Osteoblast (primary cell): ENCODE measurements around the gene CMTM4. TPM values are rescaled to one million over a fixed set of nuclear protein-coding genes. Genes with fewer than 3 reads are reported as not detected.
"Not testable (repeated sequence)": the region's sequence is repeated elsewhere in the genome, so short reads cannot be mapped to it uniquely, and the experiment has no call there.

Experiments
- DNase-seq: peaks from one replicate; pipeline ENCODE4 v3.0.0; 2011; ENCODE audit warnings: low spot score, mixed read lengths; ENCODE audit not compliant: insufficient read length; ENCODE audit errors: missing footprints
- H2AFZ ChIP-seq: 2 replicates; pipeline ENCODE4 v1.6.0; 2011; ENCODE audit warnings: mild to moderate bottlenecking, low read length
- H3K27ac ChIP-seq: 2 replicates; pipeline ENCODE4 v1.5.1; 2011; ENCODE audit warnings: mild to moderate bottlenecking, low read depth, low read length, moderate library complexity
- H3K27me3 ChIP-seq: 2 replicates; pipeline ENCODE4 v1.6.0; 2012; ENCODE audit warnings: mild to moderate bottlenecking, control low read depth, inconsistent platforms, low read length, moderate library complexity; ENCODE audit not compliant: insufficient read depth
- H3K36me3 ChIP-seq: 2 replicates; pipeline ENCODE4 v1.5.1; 2011; ENCODE audit warnings: mild to moderate bottlenecking, low read length, control low read depth, moderate library complexity; ENCODE audit not compliant: insufficient read depth
- H3K4me1 ChIP-seq: 2 replicates; pipeline ENCODE4 v1.5.1; 2011; ENCODE audit warnings: mild to moderate bottlenecking, low read length, control low read depth, moderate library complexity; ENCODE audit not compliant: insufficient read depth
- H3K4me2 ChIP-seq: 2 replicates; pipeline ENCODE4 v1.6.0; 2011; ENCODE audit warnings: mild to moderate bottlenecking, low read length; ENCODE audit not compliant: insufficient read depth
- H3K4me3 ChIP-seq: fragments of 200-600 bp; sonication (generic); 3 replicates; pipeline ENCODE4 v1.5.1; 2012; ENCODE audit warnings: mild to moderate bottlenecking, low read length, inconsistent platforms; ENCODE audit not compliant: insufficient read depth
- H3K79me2 ChIP-seq: 2 replicates; pipeline ENCODE4 v1.6.0; 2012; ENCODE audit warnings: mild to moderate bottlenecking, low read length, control low read depth, inconsistent platforms; ENCODE audit not compliant: insufficient read depth
- H3K9me3 ChIP-seq: 2 replicates; pipeline ENCODE4 v1.5.1; 2011; ENCODE audit warnings: low read depth, low read length, control low read depth
- H4K20me1 ChIP-seq: 2 replicates; pipeline ENCODE4 v1.6.0; 2012; ENCODE audit warnings: mild to moderate bottlenecking, low read length, control low read depth; ENCODE audit not compliant: insufficient read depth
- total RNA-seq: library from RNA; depleted of rRNA; stranded (reverse); fragments of >200 nt; gene quantifications from 2 replicates; pipeline ENCODE4 v1.2.3, GENCODE V29; 2012
- TF ChIP-seq, protein P1 (sequence below): IDR thresholded peaks from 2 replicates; pipeline ENCODE4 v1.5.1; 2011; ENCODE audit warnings: mild to moderate bottlenecking, low read depth, low read length, moderate library complexity; ENCODE audit errors: extremely low read depth

Gene CMTM4
- total RNA-seq, 1 donor, result 42.7 TPM

DNA sequence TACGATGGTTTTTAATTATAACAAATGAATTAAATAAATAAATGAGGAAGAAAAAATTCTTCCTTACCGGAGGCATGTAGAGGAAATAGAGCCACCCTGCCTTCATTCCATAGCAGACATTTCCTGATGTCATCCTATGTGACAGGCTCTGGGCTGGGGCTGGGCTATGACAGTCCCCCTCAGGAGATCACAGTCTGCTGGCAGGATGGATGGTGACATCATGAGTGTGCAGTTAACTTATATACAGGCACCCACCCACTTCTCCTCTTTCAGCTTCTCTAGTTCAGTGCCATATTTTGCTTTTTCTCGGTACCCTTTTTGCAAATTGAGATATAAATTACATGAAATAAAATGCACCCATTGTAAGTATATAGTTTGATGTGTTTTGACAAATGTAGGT lies 98.4 kb downstream of the CMTM4 start:
- DNase-seq, result no peak
- no peak overlapping the region for H3K4me3 ChIP-seq
- no peaks in the 10 kb centered on the region for H3K79me2 ChIP-seq
- no peaks in the 10 kb centered on the region for H3K4me1 ChIP-seq
- H3K27me3 ChIP-seq, result no peaks in the 10 kb centered on the region
- no peak overlapping the region for H2AFZ ChIP-seq
- H3K36me3 ChIP-seq, result no peaks in the 10 kb centered on the region
- H3K9me3 ChIP-seq, result no peaks in the 10 kb centered on the region
- TF ChIP-seq, protein P1, sequence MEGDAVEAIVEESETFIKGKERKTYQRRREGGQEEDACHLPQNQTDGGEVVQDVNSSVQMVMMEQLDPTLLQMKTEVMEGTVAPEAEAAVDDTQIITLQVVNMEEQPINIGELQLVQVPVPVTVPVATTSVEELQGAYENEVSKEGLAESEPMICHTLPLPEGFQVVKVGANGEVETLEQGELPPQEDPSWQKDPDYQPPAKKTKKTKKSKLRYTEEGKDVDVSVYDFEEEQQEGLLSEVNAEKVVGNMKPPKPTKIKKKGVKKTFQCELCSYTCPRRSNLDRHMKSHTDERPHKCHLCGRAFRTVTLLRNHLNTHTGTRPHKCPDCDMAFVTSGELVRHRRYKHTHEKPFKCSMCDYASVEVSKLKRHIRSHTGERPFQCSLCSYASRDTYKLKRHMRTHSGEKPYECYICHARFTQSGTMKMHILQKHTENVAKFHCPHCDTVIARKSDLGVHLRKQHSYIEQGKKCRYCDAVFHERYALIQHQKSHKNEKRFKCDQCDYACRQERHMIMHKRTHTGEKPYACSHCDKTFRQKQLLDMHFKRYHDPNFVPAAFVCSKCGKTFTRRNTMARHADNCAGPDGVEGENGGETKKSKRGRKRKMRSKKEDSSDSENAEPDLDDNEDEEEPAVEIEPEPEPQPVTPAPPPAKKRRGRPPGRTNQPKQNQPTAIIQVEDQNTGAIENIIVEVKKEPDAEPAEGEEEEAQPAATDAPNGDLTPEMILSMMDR, result no peak
- no peak overlapping the region for H3K27ac ChIP-seq
- H3K4me2 ChIP-seq, result no peak overlapping the region
- no peaks in the 10 kb centered on the region for H4K20me1 ChIP-seq

DNA sequence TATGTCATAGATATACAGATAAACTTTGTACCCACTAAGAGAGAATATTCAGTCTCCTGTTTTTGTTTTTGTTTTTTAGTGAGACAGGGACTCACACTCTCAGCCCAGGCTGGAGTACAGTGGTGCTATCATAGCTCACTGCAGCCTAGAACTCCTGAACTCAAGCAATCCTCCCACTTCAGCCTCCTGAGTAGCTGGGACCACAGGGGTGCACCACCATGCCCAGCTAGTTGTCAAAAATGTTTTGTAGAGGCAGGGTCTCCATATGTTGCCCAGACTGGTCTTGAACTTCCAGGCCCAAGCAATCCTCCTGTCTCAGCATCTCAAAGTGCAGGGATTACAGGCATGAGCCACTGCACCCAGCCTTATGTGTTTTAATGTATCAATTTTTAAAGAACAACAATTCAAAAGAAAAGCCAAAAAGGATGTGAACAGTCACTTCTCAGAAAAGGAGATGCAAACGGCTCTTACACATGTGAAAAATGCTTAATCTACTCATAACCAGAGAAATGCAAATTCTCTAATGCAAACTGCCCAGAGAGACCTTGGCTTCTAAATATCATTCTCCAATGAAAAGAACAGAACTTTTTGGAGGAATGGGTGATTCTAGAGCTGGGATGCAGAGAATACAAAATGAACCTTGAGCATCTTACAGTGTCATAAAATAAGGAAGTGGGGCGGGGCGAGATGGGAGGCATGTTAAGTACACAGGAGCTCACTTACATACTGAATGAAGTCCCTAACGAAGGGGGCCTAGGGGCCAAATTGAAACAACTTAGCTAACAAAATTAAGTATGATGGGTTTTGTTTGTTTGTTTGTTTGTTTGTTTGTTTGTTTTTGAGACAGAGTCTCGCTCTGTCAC lies 99.3 kb downstream of the CMTM4 start:
- TF ChIP-seq, protein P1, result no peak
- no peak overlapping the region for H3K27ac ChIP-seq
- H3K4me1 ChIP-seq, result no peaks in the 10 kb centered on the region
- H3K79me2 ChIP-seq, result no peaks in the 10 kb centered on the region
- no peaks in the 10 kb centered on the region for H3K9me3 ChIP-seq
- H3K36me3 ChIP-seq, result no peaks in the 10 kb centered on the region
- no peak overlapping the region for H3K4me3 ChIP-seq
- H3K4me2 ChIP-seq, result no peak overlapping the region
- H2AFZ ChIP-seq, result no peak overlapping the region
- H3K27me3 ChIP-seq, result no peaks in the 10 kb centered on the region
- no peak for DNase-seq
- no peaks in the 10 kb centered on the region for H4K20me1 ChIP-seq

DNA sequence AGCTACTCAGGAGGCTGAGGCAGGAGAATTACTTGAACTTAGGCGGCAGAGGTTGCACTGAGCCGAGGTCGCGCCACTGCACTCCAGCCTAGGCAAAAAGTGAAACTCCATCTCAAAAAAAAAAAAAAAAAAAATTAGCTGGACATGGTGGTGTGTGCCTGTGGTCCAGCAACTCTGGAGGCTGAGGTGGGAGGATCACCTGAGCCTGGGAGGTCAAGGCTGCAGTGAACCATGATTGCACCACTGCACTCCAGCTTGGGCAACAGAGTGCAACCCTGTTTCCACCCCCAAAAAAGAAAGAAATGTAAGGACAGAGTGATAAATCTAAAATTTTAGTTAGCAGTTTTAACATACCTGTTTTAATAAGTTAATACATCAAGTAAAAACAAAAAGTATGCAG lies 100.0 kb downstream of the CMTM4 start:
- H4K20me1 ChIP-seq, H3K4me2 ChIP-seq, H3K36me3 ChIP-seq, H3K4me1 ChIP-seq, H3K27me3 ChIP-seq, H3K79me2 ChIP-seq, DNase-seq, H3K9me3 ChIP-seq, H3K4me3 ChIP-seq, H3K27ac ChIP-seq, H2AFZ ChIP-seq: not testable (repeated sequence)

DNA sequence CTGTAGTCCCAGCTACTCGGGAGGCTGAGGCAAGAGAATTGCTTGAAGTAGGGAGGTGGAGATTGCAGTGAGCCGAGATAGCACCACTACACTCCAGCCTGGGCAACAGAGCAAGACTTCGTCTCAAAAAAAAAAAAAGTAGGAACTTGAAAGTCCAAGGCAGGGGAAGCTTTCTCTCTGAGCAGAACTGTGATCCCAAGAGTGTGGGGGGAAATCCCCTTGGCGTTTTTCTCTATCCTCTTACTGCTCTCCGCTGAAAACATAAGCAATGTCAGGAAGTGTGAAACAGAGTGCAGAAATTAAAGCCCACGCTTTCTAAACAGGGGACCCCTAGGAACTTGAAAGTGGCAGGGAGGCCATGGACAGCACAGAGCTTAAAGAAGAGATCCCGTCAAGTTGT lies 101.8 kb downstream of the CMTM4 start:
- no peak overlapping the region for H3K4me3 ChIP-seq
- no peaks in the 10 kb centered on the region for H3K79me2 ChIP-seq
- no peaks in the 10 kb centered on the region for H3K27me3 ChIP-seq
- no peak overlapping the region for H3K4me2 ChIP-seq
- no peak overlapping the region for H2AFZ ChIP-seq
- TF ChIP-seq, protein P1, result no peak
- DNase-seq, result no peak
- no peaks in the 10 kb centered on the region for H3K9me3 ChIP-seq
- no peaks in the 10 kb centered on the region for H3K4me1 ChIP-seq
- no peak overlapping the region for H3K27ac ChIP-seq
- no peaks in the 10 kb centered on the region for H4K20me1 ChIP-seq
- no peaks in the 10 kb centered on the region for H3K36me3 ChIP-seq
